HEK293 (cell line): Measurements from ENCODE around the gene GNG12.

Experiments
- GLIS1 ChIP-seq: fragments of 450-650 bp; formaldehyde crosslinking; IDR thresholded peaks from 2 replicates; pipeline ENCODE4 v1.5.1; 2016; ENCODE audit warnings: missing biosample characterization, missing genetic modification characterization
- PRDM1 ChIP-seq: fragments of 450-650 bp; formaldehyde crosslinking; IDR thresholded peaks from 2 replicates; pipeline ENCODE4; 2016; ENCODE audit warnings: missing biosample characterization, missing genetic modification characterization
- REST ChIP-seq: fragments of 450-650 bp; formaldehyde crosslinking; IDR thresholded peaks from 2 replicates; pipeline ENCODE4 v1.5.1; 2016; ENCODE audit warnings: missing biosample characterization, missing genetic modification characterization
- SCRT1 ChIP-seq: fragments of 450-650 bp; formaldehyde crosslinking; IDR thresholded peaks from 2 replicates; pipeline ENCODE4 v1.5.1; 2016; ENCODE audit warnings: missing biosample characterization, missing genetic modification characterization, borderline replicate concordance
- SP3 ChIP-seq: fragments of 450-650 bp; formaldehyde crosslinking; IDR thresholded peaks from 2 replicates; pipeline ENCODE4 v1.5.1; 2016; ENCODE audit warnings: missing biosample characterization, missing genetic modification characterization
- WT1 ChIP-seq: fragments of 450-650 bp; formaldehyde crosslinking; IDR thresholded peaks from 2 replicates; pipeline ENCODE4 v1.5.1; 2016; ENCODE audit warnings: missing biosample characterization, missing genetic modification characterization
- ZBTB1 ChIP-seq: fragments of 450-650 bp; formaldehyde crosslinking; IDR thresholded peaks from 2 replicates; pipeline ENCODE4 v1.5.1; 2016; ENCODE audit warnings: missing biosample characterization, missing genetic modification characterization
- ZNF112 ChIP-seq: fragments of 450-650 bp; formaldehyde crosslinking; IDR thresholded peaks from 2 replicates; pipeline ENCODE4 v1.5.0; 2017; ENCODE audit warnings: missing biosample characterization, missing genetic modification characterization
- ZNF174 ChIP-seq: fragments of 450-650 bp; formaldehyde crosslinking; IDR thresholded peaks from 2 replicates; pipeline ENCODE4 v1.5.0; 2017; ENCODE audit warnings: missing biosample characterization, mild to moderate bottlenecking, missing genetic modification characterization
- ZNF184 ChIP-seq: fragments of 450-650 bp; IDR thresholded peaks from 2 replicates; pipeline ENCODE4 v1.5.1; 2018; ENCODE audit warnings: missing biosample characterization, mild to moderate bottlenecking, missing genetic modification characterization
- ZNF202 ChIP-seq: fragments of 450-650 bp; formaldehyde crosslinking; IDR thresholded peaks from 2 replicates; pipeline ENCODE4 v1.5.1; 2016; ENCODE audit warnings: missing biosample characterization, missing genetic modification characterization, borderline replicate concordance
- ZNF211 ChIP-seq: fragments of 450-650 bp; formaldehyde crosslinking; IDR thresholded peaks from 2 replicates; pipeline ENCODE4 v1.5.1; 2016; ENCODE audit warnings: low read depth, missing biosample characterization, missing genetic modification characterization
- ZNF214 ChIP-seq: fragments of 450-650 bp; formaldehyde crosslinking; IDR thresholded peaks from 2 replicates; pipeline ENCODE4 v1.5.1; 2017; ENCODE audit warnings: missing biosample characterization, mild to moderate bottlenecking, missing genetic modification characterization, borderline replicate concordance
- ZNF239 ChIP-seq: fragments of 450-650 bp; formaldehyde crosslinking; IDR thresholded peaks from 2 replicates; pipeline ENCODE4 v1.5.1; 2016; ENCODE audit warnings: missing biosample characterization, missing genetic modification characterization
- ZNF274 ChIP-seq, 2 experiments: fragments of 200-500 bp in 1 of 2; fragments of 450-650 bp in 1 of 2; sonication (Bioruptor generic) in 1 of 2; formaldehyde crosslinking in 1 of 2; IDR thresholded peaks; 2 replicates each; pipeline versions ENCODE4 v1.5.1 to v1.6.1; 2014 to 2016; ENCODE audit warnings: borderline replicate concordance in 1 of 2, inconsistent platforms in 1 of 2, low read length in 1 of 2, missing biosample characterization in 1 of 2, missing genetic modification characterization in 1 of 2
- ZNF48 ChIP-seq: fragments of 450-650 bp; formaldehyde crosslinking; IDR thresholded peaks from 2 replicates; pipeline ENCODE4 v1.5.1; 2016; ENCODE audit warnings: missing biosample characterization, missing genetic modification characterization
- ZNF510 ChIP-seq: fragments of 450-650 bp; formaldehyde crosslinking; IDR thresholded peaks from 2 replicates; pipeline ENCODE4 v1.5.1; 2018; ENCODE audit warnings: mild to moderate bottlenecking, missing genetic modification characterization, missing biosample characterization; ENCODE audit not compliant: insufficient replicate concordance
- ZNF600 ChIP-seq: fragments of 450-650 bp; formaldehyde crosslinking; IDR thresholded peaks from 2 replicates; pipeline ENCODE4 v1.5.1; 2016; ENCODE audit warnings: missing biosample characterization, missing genetic modification characterization
- ZNF624 ChIP-seq: fragments of 450-650 bp; formaldehyde crosslinking; IDR thresholded peaks from 2 replicates; pipeline ENCODE4 v1.5.1; 2017; ENCODE audit warnings: missing biosample characterization, missing genetic modification characterization
- ZNF626 ChIP-seq: fragments of 450-650 bp; sonication (Bioruptor Pico); formaldehyde crosslinking; IDR thresholded peaks from 2 replicates; pipeline ENCODE4 v1.5.1; 2018; ENCODE audit warnings: missing biosample characterization, missing genetic modification characterization, inconsistent platforms
- ZNF629 ChIP-seq: fragments of 450-650 bp; formaldehyde crosslinking; IDR thresholded peaks from 2 replicates; pipeline ENCODE4 v1.5.1; 2017; ENCODE audit warnings: missing biosample characterization, missing genetic modification characterization
- ZNF658 ChIP-seq: fragments of 450-650 bp; formaldehyde crosslinking; IDR thresholded peaks from 2 replicates; pipeline ENCODE4; 2016; ENCODE audit warnings: missing biosample characterization, missing genetic modification characterization
- ZNF707 ChIP-seq: fragments of 450-650 bp; formaldehyde crosslinking; IDR thresholded peaks from 2 replicates; pipeline ENCODE4 v1.5.1; 2016; ENCODE audit warnings: missing biosample characterization, missing genetic modification characterization
- ZNF837 ChIP-seq: fragments of 450-650 bp; formaldehyde crosslinking; IDR thresholded peaks from 2 replicates; pipeline ENCODE4 v1.5.1; 2016; ENCODE audit warnings: missing biosample characterization, missing genetic modification characterization
- TF ChIP-seq, protein P1 (sequence below): fragments of 450-650 bp; formaldehyde crosslinking; conservative IDR thresholded peaks from 2 replicates; pipeline ENCODE4 v1.5.1; 2016; ENCODE audit warnings: low read depth, missing biosample characterization, missing genetic modification characterization
- TF ChIP-seq, protein P2 (sequence below): fragments of 450-650 bp; formaldehyde crosslinking; IDR thresholded peaks from 2 replicates; pipeline ENCODE4 v1.5.1; 2016; ENCODE audit warnings: missing biosample characterization, missing genetic modification characterization

Gene GNG12

GRCh38 chr1:67832737-67833601, at the start of gene GNG12 (continued):
- TF ChIP-seq, protein P1, sequence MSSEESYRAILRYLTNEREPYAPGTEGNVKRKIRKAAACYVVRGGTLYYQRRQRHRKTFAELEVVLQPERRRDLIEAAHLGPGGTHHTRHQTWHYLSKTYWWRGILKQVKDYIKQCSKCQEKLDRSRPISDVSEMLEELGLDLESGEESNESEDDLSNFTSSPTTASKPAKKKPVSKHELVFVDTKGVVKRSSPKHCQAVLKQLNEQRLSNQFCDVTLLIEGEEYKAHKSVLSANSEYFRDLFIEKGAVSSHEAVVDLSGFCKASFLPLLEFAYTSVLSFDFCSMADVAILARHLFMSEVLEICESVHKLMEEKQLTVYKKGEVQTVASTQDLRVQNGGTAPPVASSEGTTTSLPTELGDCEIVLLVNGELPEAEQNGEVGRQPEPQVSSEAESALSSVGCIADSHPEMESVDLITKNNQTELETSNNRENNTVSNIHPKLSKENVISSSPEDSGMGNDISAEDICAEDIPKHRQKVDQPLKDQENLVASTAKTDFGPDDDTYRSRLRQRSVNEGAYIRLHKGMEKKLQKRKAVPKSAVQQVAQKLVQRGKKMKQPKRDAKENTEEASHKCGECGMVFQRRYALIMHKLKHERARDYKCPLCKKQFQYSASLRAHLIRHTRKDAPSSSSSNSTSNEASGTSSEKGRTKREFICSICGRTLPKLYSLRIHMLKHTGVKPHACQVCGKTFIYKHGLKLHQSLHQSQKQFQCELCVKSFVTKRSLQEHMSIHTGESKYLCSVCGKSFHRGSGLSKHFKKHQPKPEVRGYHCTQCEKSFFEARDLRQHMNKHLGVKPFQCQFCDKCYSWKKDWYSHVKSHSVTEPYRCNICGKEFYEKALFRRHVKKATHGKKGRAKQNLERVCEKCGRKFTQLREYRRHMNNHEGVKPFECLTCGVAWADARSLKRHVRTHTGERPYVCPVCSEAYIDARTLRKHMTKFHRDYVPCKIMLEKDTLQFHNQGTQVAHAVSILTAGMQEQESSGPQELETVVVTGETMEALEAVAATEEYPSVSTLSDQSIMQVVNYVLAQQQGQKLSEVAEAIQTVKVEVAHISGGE (tag by site-specific recombination): 0 out of 2 replicates have a peak, but pooled peaks have one; percentile 2
- TF ChIP-seq ZNF707 (tag by site-specific recombination): no peak
- TF ChIP-seq ZNF184 (tag by site-specific recombination): no peak
- no peak for TF ChIP-seq ZNF629
- no peak for TF ChIP-seq ZNF624
- no peak for TF ChIP-seq ZNF274 (IDR thresholded peaks at IDR 0.05; ENCODE audit: low read length)
- no peak for TF ChIP-seq ZNF274 (tag by site-specific recombination; IDR thresholded peaks at IDR 0.05; ENCODE audit: borderline replicate concordance)
- TF ChIP-seq WT1 (tag by site-specific recombination): no peak
- no peak for TF ChIP-seq ZBTB1 (tag by site-specific recombination)
- no peak for TF ChIP-seq ZNF202 (tag by site-specific recombination)
- TF ChIP-seq SP3: peak; percentile 77
- TF ChIP-seq PRDM1 (tag by site-specific recombination): no peak
- no peak for TF ChIP-seq ZNF48 (tag by site-specific recombination)
- no peak for TF ChIP-seq SCRT1 (tag by site-specific recombination)
- TF ChIP-seq ZNF174 (tag by site-specific recombination): no peak
- TF ChIP-seq GLIS1 (tag by site-specific recombination): peak; percentile 97
- TF ChIP-seq ZNF837 (tag by site-specific recombination): no peak
- peak; percentile 65; the same call in 1 of the 2 replicates for TF ChIP-seq ZNF600 (tag by site-specific recombination)
- no peak for TF ChIP-seq ZNF239 (tag by site-specific recombination)
- TF ChIP-seq ZNF214 (tag by site-specific recombination): no peak
- TF ChIP-seq ZNF112 (tag by site-specific recombination): no peak
- TF ChIP-seq ZNF658 (tag by site-specific recombination): no peak
- no peak for TF ChIP-seq ZNF211
- no peak for TF ChIP-seq ZNF510 (tag by site-specific recombination)
- TF ChIP-seq REST: peak; percentile 38; the same call in 1 of the 2 replicates
- TF ChIP-seq ZNF626: no peak
- TF ChIP-seq, protein P2, sequence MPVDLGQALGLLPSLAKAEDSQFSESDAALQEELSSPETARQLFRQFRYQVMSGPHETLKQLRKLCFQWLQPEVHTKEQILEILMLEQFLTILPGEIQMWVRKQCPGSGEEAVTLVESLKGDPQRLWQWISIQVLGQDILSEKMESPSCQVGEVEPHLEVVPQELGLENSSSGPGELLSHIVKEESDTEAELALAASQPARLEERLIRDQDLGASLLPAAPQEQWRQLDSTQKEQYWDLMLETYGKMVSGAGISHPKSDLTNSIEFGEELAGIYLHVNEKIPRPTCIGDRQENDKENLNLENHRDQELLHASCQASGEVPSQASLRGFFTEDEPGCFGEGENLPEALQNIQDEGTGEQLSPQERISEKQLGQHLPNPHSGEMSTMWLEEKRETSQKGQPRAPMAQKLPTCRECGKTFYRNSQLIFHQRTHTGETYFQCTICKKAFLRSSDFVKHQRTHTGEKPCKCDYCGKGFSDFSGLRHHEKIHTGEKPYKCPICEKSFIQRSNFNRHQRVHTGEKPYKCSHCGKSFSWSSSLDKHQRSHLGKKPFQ (tag by site-specific recombination): no peak
